ACHN (cell line): Measurements from ENCODE around the gene PBX4.
A peak's percentile ranks its signal among the peaks of the same experiment; 100 is the strongest.

ENCODE experiments used
- DNase-seq: peaks from one replicate; pipeline ENCODE4 v3.0.0-alpha.2; 2015
- in situ Hi-C: cut with HindIII; loops from 2 replicates; pipeline ENCODE4 v1.10.0; 2017; ENCODE audit warnings: low sequenced_read_pairs, low pct_ligation_motif_present, low pct_unique_long_range_greater_than_20kb

Gene PBX4

DNA sequence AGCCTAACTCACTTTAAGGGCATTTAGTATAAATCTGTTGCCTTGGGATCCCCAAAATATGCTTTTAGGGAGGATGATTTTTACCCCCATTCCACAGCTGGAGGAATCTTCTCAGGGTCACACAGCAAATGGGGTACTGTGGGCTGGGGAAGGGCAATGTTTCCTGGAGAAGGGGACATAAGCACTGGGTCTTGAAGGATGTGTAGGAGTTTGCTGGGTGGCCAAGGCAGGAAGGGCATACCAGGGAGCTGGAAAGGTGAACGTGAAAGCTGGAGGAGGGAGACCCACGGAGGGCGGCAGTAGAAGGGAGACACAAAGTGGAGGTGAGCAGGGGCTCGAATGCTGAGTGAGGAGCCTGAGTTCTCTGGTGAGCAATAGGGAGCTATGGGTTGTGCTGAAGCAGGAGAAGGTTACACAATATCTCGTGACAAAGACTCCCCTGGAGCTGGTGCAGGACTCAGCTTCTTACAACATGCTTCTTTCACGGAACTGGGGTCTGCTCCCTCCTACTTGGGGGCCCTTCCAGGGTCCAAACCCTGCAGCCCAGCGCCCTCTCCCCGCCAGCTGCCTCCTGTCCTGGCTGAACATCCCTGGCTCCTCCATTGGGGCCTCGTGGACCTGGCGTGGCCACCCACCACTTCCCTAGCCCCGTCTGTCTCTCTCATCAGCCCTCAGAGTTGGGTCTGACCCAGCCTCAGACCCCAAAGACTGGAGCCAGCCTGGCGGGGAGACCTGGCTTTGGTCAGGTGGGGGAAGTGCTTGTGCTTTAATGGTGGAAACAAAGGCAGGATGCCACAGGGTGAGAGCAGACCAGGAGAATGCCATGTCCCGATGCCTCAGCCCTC, 69.3 kb downstream of the PBX4 start:
- in situ Hi-C loops: no loop called here
- DNase-seq: no peak

DNA sequence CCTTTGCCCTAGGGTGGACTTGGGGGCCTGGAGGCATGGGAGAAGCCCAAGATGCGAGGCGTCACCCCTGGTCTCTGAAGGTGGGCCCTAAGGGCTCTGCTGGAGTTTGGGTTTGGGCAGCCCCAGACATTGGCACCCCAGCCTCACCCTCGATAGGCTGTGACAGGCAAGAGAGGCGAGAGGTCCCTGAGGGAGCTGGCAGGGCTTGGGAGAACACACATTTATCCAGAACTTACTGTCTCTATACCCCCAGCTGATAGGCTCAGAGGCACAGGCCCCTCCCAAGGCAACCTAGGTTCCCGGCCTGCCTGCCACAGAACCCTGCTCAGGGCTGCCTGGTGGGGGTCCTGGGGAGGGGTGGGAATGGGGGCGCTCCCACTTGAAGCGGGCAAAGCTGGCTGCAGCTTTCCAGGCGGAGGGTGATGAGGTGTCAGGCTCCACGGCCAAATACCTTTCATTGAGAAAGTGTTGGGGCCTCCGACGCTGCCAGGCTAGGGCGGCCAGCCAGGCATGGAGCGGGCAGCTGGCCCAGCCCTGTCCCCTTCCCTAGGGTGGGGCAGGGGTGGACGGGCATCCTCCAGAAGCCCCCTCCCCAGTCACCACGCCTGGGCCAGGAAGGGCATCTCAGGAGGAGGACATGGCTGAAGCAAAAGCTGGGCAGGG, 70.7 kb downstream of the PBX4 start:
- no peak for DNase-seq
- in situ Hi-C loops: no loop called here

DNA sequence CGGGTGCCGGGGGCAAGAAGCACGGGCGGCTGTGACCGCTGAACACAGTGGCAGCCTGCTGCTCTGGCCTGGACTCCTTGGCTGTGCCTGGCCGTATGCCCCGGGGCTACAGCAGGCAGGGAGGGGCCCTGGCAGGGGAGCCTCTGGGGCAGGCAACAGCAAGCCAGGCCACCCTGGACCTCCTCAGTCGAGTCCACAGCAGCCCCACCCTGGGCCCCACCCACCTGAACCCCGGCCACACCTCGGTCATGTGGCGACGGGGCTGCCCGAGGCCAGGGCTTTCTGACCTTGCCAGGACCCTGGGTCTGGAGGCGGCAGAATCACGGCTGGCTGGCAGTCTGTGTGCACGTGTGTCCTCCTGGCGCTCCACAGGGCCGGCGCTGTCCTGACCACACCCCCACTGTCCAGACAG, 71.7 kb downstream of the PBX4 start:
- in situ Hi-C loops: no loop called here
- no peak for DNase-seq

DNA sequence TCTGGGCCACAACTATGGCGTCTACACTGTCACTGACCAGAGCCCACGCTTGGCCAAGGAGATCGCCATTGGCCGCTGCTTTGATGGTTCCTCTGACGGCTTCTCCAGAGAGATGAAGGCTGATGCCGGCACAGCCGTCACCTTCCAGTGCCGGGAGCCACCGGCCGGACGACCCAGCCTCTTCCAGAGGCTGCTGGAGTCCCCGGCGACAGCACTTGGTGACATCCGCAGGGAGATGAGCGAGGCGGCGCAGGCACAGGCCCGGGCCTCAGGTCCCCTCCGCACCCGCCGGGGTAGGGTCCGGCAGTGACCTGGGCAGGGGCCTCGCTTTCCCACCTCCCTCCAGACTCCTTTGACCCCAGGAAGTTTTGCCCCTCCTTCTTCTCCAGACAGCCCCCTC, 72.8 kb downstream of the PBX4 start:
- in situ Hi-C loops: no loop called here
- no peak for DNase-seq

DNA sequence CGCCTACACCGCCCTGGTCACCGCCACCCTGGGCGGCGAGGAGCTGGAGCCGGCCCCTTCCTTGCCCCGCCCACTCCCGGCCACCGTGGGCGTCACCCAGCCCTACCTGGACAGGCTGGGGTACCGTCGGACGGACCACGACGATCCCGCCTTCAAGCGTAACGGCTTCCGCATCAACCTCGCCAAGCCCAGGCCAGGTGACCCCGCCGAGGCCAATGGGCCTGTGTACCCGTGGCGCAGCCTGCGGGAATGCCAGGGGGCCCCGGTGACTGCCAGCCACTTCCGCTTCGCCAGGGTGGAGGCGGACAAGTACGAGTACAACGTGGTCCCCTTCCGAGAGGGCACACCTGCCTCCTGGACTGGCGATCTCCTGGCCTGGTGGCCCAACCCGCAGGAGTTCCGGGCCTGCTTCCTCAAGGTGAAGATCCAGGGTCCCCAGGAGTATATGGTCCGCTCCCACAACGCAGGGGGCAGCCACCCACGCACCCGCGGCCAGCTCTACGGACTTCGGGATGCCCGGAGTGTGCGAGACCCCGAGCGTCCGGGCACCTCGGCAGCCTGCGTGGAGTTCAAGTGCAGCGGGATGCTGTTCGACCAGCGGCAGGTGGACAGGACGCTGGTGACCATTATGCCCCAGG, 73.4 kb downstream of the PBX4 start:
- in situ Hi-C loops: no loop called here

DNA sequence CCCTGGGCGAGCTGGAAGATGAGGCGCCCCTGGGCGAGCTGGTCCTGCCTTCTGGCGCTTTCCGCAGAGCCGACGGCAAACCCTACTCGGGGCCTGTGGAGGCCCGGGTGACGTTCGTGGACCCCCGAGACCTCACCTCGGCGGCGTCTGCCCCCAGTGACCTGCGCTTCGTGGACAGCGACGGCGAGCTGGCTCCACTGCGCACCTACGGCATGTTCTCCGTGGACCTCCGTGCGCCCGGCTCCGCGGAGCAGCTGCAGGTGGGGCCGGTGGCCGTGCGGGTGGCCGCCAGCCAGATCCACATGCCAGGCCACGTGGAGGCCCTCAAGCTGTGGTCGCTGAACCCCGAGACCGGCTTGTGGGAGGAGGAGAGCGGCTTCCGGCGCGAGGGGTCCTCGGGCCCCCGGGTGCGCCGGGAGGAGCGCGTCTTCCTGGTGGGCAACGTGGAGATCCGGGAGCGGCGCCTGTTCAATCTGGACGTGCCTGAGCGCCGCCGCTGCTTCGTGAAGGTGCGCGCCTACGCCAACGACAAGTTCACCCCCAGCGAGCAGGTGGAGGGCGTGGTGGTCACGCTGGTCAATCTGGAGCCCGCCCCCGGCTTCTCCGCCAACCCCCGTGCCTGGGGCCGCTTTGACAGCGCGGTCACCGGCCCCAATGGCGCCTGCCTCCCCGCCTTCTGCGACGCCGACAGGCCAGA, 74.1 kb downstream of the PBX4 start:
- DNase-seq: no peak
- in situ Hi-C loops: no loop called here

More for the DNA sequence above, 73.4 kb downstream of the PBX4 start:
- DNase-seq: no peak

DNA sequence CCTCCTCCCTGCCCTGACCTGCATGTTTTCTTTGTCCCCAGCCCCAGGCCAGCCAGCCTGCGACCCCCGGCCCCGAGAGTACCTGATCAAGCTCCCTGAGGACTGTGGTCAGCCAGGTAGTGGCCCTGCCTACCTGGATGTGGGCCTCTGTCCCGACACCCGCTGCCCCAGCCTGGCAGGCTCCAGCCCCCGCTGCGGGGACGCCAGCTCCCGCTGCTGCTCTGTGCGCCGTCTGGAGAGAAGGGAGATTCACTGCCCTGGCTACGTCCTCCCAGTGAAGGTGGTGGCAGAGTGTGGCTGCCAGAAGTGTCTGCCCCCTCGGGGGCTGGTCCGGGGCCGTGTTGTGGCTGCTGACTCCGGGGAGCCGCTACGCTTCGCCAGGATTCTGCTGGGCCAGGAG, 74.8 kb downstream of the PBX4 start:
- in situ Hi-C loops: no loop called here
- DNase-seq: no peak

DNA sequence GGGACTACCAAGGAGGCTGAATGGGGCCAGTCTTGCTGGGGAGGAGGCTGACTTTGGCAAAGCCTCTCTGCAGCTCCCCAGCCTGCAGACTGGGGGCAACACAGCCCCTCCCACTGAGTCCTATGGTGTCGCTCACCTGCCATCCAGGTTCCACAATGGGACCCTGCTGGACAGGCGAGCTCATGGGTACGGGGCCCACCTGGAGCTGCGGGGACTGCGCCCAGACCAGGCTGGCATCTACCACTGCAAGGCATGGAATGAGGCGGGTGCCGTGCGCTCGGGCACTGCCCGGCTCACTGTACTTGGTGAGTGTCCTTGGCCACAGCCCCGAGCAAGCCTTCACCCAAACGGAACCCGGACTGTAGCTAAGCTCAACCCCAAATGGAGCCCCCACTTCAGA, 75.4 kb downstream of the PBX4 start:
- DNase-seq: no peak
- in situ Hi-C loops: no loop called here

DNA sequence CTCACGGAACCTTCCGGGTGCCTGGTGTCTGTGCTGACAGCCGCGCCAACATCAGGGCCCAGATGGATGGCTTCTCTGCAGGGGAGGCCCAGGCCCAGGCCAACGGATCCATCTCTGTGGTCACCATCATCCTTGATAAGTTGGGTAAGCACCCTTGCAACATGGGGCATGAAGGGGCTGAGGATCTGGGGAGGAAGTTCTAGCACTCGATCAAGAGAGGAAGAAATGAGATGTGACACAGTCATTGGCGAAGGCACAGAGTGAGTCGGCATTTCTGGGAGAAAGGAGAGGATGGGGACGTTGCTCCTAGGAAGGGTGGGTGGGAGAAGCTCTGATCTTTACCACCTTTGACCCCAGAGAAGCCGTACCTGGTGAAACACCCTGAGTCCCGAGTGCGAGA, 76.0 kb downstream of the PBX4 start:
- in situ Hi-C loops: no loop called here
- no peak for DNase-seq

DNA sequence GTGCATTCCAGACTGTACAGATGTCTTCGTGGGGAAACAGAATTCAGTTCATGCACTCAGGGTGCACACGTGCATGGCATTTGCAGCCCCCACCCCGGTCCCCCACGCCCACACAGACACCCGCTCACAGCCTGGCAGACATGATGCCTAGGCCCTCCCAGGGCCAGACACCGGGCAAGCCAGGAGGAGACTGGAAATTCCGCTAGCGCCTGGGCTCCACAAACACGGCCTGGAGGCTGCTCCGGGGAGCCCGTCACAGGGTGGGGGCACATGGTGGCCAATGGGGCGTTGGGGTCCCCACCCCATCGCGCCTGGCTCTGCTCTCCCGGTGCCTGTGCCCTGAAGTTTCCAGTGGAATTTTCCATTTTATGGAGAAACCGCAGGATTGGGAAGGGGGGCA, 76.9 kb downstream of the PBX4 start:
- in situ Hi-C loops: no loop called here

DNA sequence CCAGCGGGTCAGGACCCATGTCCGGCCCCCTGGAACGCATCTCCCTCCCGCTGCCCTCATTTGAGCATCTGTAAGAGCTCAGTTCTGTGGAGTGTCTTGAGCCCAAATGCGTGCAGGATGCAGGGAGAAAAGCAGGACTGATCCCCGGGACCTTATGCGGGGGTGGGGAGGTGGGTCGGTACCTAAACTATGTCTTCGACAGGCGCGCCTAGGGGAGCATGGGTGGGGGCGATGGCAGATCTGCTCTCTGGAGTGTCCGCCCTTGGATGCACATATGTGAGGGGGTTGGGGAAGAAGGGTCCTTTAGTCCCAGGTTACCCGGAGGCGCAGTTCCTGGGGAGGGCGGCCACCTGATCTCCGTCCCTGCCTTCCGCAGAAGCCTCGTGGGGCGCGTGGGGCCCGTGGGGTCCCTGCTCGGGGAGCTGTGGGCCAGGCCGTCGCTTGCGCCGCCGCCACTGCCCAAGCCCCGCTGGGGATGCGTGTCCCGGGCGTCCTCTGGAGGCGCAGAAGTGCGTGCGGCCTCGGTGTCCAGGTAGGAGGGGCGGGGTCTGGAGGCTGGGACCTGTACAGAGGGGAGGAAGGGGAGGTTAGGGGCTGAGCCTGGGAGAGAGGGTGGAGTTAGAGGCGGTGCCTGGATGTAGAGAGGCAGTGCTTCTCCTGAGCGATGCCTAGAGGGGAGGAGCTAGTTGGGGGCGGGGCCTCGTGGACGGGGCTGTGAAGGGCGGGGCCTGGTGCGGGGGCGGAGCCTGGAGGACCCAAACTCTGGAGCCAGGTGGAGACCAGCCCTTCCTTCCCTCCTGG, 77.6 kb downstream of the PBX4 start:
- DNase-seq: no peak
- in situ Hi-C loops: no loop called here

More for the DNA sequence above, 76.9 kb downstream of the PBX4 start:
- DNase-seq: no peak

DNA sequence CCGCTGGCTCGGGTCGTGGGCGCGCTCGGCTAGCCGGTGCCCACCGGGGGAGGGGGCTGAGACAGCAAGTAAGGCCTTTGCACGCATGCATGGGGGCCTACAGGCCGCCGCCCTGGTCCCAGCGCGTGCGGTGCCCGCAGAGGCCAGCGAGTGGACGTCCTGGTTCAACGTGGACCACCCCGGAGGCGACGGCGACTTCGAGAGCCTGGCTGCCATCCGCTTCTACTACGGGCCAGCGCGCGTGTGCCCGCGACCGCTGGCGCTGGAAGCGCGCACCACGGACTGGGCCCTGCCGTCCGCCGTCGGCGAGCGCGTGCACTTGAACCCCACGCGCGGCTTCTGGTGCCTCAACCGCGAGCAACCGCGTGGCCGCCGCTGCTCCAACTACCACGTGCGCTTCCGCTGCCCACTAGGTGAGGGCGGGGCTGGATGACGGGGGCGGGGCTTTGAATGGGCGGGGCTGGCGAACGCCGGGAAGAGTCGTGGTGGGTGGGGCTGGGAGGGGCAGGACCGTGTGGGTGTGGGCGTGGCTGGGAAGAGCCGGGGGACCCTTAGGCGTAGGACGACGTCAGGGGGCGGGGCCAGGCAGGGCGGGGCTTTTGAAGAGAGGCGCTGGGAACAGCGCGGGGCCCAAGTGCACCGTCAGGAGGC, 78.3 kb downstream of the PBX4 start:
- DNase-seq: peak; percentile 14
- in situ Hi-C loops: no loop called here

DNA sequence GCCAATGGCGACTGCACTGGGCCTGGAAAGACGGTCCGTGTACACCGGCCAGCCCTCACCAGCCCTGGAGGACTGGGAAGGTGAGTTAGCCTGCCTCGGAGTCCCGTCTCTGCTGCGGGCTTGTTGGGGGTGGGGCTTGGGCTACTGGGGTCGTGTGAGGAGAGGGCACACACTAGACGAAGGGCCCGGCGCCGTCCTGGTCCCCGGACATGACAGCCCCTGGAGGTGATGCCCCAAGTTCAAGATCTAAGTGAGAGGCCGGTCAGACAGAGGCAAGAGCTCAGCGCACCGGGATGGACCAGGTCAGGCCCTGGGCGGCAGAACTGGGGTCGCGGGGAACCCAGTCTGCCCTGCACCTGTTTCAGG, 78.8 kb downstream of the PBX4 start:
- in situ Hi-C loops: no loop called here

DNA sequence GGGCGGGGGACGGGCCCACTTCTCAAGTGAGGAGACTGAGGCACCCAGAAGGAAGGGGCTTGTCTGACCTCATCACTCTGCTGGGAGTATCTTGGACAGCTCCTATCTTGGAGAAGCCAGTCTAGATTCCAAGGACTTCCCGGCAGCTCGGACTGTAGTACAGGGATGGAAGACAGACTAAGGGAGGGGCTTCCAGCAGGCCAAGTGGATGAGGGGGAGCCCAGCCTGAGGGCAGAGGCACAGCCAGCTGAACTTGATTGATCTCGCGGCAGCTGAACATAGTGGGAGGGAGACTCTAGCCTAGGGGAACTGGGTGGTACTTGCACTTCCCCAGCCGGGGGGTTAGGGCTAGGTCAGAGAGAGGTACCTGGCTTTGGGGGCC, 79.7 kb downstream of the PBX4 start:
- in situ Hi-C loops: no loop called here

More for the DNA sequence above, 78.8 kb downstream of the PBX4 start:
- DNase-seq: no peak

DNA sequence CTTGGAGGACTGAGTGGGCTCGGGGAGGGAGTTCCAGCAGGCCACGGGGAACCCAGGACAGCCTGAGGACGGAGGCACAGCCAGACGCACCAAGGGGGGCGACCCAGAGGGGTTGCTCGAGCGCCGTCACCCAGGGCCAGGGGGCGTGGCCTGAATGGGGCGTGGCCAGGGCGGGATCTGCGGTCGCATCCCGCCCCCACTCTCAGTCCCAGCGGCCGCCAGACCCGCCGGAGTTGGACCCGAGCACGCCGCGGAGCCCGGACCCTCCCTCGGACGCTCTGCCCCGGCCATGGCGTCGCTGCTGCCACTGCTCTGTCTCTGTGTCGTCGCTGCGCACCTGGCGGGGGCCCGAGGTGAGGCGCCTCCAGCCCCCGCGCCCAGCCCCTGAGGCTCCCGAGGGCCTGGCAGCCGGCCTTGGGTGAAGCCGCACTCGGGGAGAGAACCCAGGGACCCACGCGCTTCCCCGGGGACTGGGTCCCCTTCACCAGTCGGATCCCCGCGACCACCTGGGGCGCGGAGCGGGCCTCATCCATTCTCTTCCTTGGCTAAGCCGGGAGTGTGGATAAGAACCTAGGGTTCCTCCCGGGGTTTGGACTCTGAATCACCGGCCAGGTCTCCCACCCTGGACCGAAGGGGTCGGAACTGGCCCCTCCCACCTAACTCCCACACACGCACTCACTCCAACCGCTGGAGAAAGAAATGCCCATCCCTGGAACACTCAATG, 80.3 kb downstream of the PBX4 start, which contains the start of gene CILP2:
TSS of gene CILP2 (plus strand) at position 205 of the 724 bp plus-strand sequence. CDS start at position 290, 85 bp downstream.
- no peak for DNase-seq
- in situ Hi-C loops: no loop called here

More for the DNA sequence above, 79.7 kb downstream of the PBX4 start:
- DNase-seq: no peak

DNA sequence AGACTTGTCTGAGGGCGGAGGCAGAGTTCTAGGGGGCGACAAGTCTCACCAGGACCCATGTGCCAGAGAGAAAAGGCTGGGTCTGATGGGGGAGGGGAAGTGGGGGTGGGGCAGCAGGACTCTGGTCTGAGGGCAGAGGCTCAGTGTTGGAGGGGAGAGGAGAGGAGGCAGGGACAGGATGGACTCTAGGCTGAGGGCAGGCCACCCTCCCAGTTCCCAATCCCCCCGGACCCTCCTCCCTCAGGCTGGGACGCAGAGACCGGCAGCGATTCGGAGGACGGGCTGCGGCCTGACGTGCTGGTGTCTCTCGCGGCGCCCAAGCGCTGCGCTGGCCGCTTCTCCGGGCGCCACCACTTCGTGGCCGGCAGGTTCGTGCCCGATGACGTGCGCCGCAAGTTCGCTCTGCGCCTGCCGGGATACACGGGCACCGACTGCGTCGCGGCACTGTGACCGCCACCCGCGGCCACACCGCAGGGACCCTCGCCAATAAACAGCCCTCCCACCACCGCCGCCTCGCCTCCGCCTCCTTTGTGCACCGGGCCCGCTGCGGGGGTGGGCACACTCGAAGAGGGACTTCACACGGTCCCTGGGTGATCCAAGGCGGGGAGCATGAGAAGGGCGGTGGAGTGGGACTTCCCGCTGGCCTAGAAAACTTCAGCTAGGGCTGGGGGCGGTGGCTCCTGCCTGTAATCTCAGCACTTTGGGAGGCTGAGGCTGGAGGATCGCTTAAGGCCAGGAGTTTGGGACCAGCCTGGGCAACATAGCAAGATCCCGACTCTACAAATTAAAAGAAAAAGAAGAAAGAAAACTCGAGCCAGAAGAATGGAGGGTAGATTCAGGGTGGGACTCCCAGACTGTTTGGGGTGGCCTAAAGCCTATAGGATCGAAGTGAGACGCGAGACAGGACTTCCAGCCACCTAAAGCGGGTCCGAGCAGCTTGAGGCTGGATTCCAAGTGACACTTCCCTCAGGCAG, 81.1 kb downstream of the PBX4 start:
- in situ Hi-C loops: no loop called here

More for the DNA sequence above, 81.1 kb downstream of the PBX4 start:
- no peak for DNase-seq
